PC-3 (cell line): ENCODE measurements around the gene RPA4.

Experiments
- CTCF ChIP-seq: fragments of 300-600 bp; sonication (generic); conservative IDR thresholded peaks from 2 replicates; pipeline ENCODE4 v1.5.1; 2017; ENCODE audit warnings: antibody characterized with exemption, low read depth, mild to moderate bottlenecking, low read length
- EZH2 ChIP-seq: fragments of 300-600 bp; sonication (generic); IDR thresholded peaks from one replicate; pipeline ENCODE4 v1.6.1; 2017; ENCODE audit warnings: antibody characterized with exemption, mild to moderate bottlenecking, low read length; ENCODE audit not compliant: unreplicated experiment

GRCh38 chrX:96883608-96884007, at the start of gene RPA4:
- TF ChIP-seq CTCF (no peak), EZH2 (no peak)
